Measurements from ENCODE around the gene NT5C.

GRCh38 chr17:75130059-75130631, 1.4 kb downstream of the NT5C start:
- TF ChIP-seq CTCF (IDR thresholded peaks at IDR 0.05) (no peak), POLR2A (IDR thresholded peaks at IDR 0.05) (no peak)

All from adrenal gland (tissue), 5 donors.